ENCODE measurements around the gene AKAP8. TPM values are rescaled to one million over a fixed set of nuclear protein-coding genes. Genes with fewer than 3 reads are reported as not detected.
A peak's percentile ranks its signal among the peaks of the same experiment; 100 is the strongest.

Gene AKAP8
- total RNA-seq, 1 donor from 2014 or later = 27.7 TPM

- TF ChIP-seq POLR2AphosphoS5 (IDR thresholded peaks at IDR 0.05; ENCODE audit: insufficient read depth in 1 of 2, low read depth in 1 of 2) = no peak
- TF ChIP-seq POLR2A (IDR thresholded peaks at IDR 0.05) = no peak
- TF ChIP-seq CTCF (IDR thresholded peaks at IDR 0.05) = no peak
- intact Hi-C loops (cut with DNase I) = no loop called here
- Histone ChIP-seq H3K9me3 (no peaks in the 10 kb centered on the region), H3K27ac (no peak overlapping the region), H3K4me3 (no peak overlapping the region), H3K27me3 (no peaks in the 10 kb centered on the region), H3K36me3 (peaks cover 0 to 48% of the 10 kb centered on the region in 2 donors), H3K4me1 (peaks cover 43% of the 10 kb centered on the region)
- no peak for DNase-seq (ENCODE audit: extremely low spot score in 2 of 2)
Measured at GRCh38 chr19:15425321-15425950, 45.8 kb upstream of the AKAP8 start.

GRCh38 chr19:15424692-15425272, 45.2 kb upstream of the AKAP8 start:
- H3K36me3 ChIP-seq = peaks cover 0 to 48% of the 10 kb centered on the region in 2 donors
- intact Hi-C loops (cut with DNase I) = no loop called here

GRCh38 chr19:15424121-15424520, 44.5 kb upstream of the AKAP8 start:
- Histone ChIP-seq H3K36me3 (peaks cover 0 to 48% of the 10 kb centered on the region in 2 donors), H3K4me1 (peaks cover 42% of the 10 kb centered on the region), H3K4me3 (no peak overlapping the region), H3K9me3 (no peaks in the 10 kb centered on the region), H3K27me3 (no peaks in the 10 kb centered on the region), H3K27ac (no peak overlapping the region)
- intact Hi-C loops (cut with DNase I) = no loop called here
- TF ChIP-seq POLR2A (IDR thresholded peaks at IDR 0.05) (no peak), POLR2AphosphoS5 (IDR thresholded peaks at IDR 0.05; ENCODE audit: insufficient read depth in 1 of 2, low read depth in 1 of 2) (no peak), CTCF (IDR thresholded peaks at IDR 0.05) (no peak)
- DNase-seq (ENCODE audit: extremely low spot score in 2 of 2) = no peak

More at GRCh38 chr19:15424692-15425272, 45.2 kb upstream of the AKAP8 start:
- H3K4me3 ChIP-seq = no peak overlapping the region
- H3K27me3 ChIP-seq = no peaks in the 10 kb centered on the region
- H3K9me3 ChIP-seq = no peaks in the 10 kb centered on the region
- peaks cover 43% of the 10 kb centered on the region for H3K4me1 ChIP-seq
- DNase-seq (ENCODE audit: extremely low spot score in 2 of 2) = no peak
- H3K27ac ChIP-seq = no peak overlapping the region
- TF ChIP-seq POLR2AphosphoS5 (IDR thresholded peaks at IDR 0.05; ENCODE audit: insufficient read depth in 1 of 2, low read depth in 1 of 2) (no peak), CTCF (IDR thresholded peaks at IDR 0.05) (no peak), POLR2A (IDR thresholded peaks at IDR 0.05) (no peak)

- peak overlapping the region; percentile 81 for H3K27ac ChIP-seq
- H3K36me3 ChIP-seq = peaks cover 0 to 48% of the 10 kb centered on the region in 2 donors
- no peaks in the 10 kb centered on the region for H3K27me3 ChIP-seq
- no peak for DNase-seq (ENCODE audit: extremely low spot score in 2 of 2)
- TF ChIP-seq CTCF (IDR thresholded peaks at IDR 0.05) = no peak
- TF ChIP-seq POLR2A (IDR thresholded peaks at IDR 0.05) = no peak
- TF ChIP-seq POLR2AphosphoS5 (IDR thresholded peaks at IDR 0.05; ENCODE audit: insufficient read depth in 1 of 2, low read depth in 1 of 2) = no peak
- H3K4me3 ChIP-seq = no peak overlapping the region
- intact Hi-C loops (cut with DNase I) = no loop called here
- H3K9me3 ChIP-seq = no peaks in the 10 kb centered on the region
- peaks cover 38% of the 10 kb centered on the region for H3K4me1 ChIP-seq
Measured at GRCh38 chr19:15423130-15423529, 43.5 kb upstream of the AKAP8 start.

Measured in vagina (tissue), 2 donors.